Uterus (tissue), 4 donors: ENCODE data around the gene EIF4EBP2. TPM values are rescaled to one million over a fixed set of nuclear protein-coding genes. Genes with fewer than 3 reads are reported as not detected.

Experiments
- DNase-seq, 2 donors: peaks; one replicate each; pipeline ENCODE4 v3.0.0-alpha.2; 2019 to 2020
- H3K27ac ChIP-seq, 2 donors: fragments of 200-600 bp; sonication (generic); 1 replicate in 1 of 2; 2 replicates in 1 of 2; pipeline ENCODE4 v1.5.1; 2016 to 2018
- H3K27me3 ChIP-seq, 2 donors: fragments of 200-600 bp; sonication (generic); one replicate each; pipeline ENCODE4 v1.5.1; 2018 to 2019; ENCODE audit warnings: control low read depth in 1 of 2
- H3K36me3 ChIP-seq, 2 donors: fragments of 200-600 bp; sonication (generic); one replicate each; pipeline ENCODE4 v1.5.1; 2019; ENCODE audit warnings: control low read depth in 1 of 2
- H3K4me1 ChIP-seq, 2 donors: fragments of 200-600 bp; sonication (generic); one replicate each; pipeline ENCODE4 v1.5.1; 2018 to 2019; ENCODE audit warnings: control low read depth in 1 of 2
- H3K4me3 ChIP-seq, 2 donors: fragments of 200-600 bp; sonication (generic); 1 replicate in 1 of 2; 2 replicates in 1 of 2; pipeline ENCODE4 v1.5.1; 2018 to 2019; ENCODE audit warnings: mild to moderate bottlenecking in 1 of 2
- H3K9me3 ChIP-seq, 2 donors: fragments of 200-600 bp; sonication (generic); one replicate each; pipeline ENCODE4 v1.5.1; 2019; ENCODE audit warnings: control low read depth in 1 of 2
- CTCF ChIP-seq, 4 experiments: fragments of 200-600 bp in 2 of 4; fragments of 450-650 bp in 2 of 4; sonication (generic) in 2 of 4; IDR thresholded peaks; one replicate each; pipeline ENCODE4 v1.5.1; 2016 to 2019; ENCODE audit warnings: antibody characterized with exemption in 4 of 4, mild to moderate bottlenecking in 2 of 4, moderate library complexity in 1 of 4
- POLR2A ChIP-seq, 2 donors: fragments of 450-650 bp; IDR thresholded peaks; one replicate each; pipeline ENCODE4 v1.6.1; 2016; ENCODE audit warnings: antibody characterized with exemption in 2 of 2, mild to moderate bottlenecking in 1 of 2, moderate library complexity in 1 of 2
- intact Hi-C: fragments of 100-400 bp; cut with DNase I; formaldehyde crosslinking; loops from one replicate; pipeline ENCODE4 v1.15.1; 2023; ENCODE audit warnings: low total_unique reads
- total RNA-seq, 4 donors: library from RNA; depleted of rRNA in 3 of 4; stranded (reverse); fragments of >200 nt in 3 of 4; gene quantifications; one replicate each; pipeline versions ENCODE4 v1.1.0 to v1.2.4, GENCODE V29; 2014 to 2023
- donor health status: DM: yes; HTN: yes; CAD: no.

EIF4EBP2 gene
- total RNA-seq, 4 donors from 2014 or later, result 26.9 to 70.3 (median 46.3) TPM

GRCh38 chr10:70433581-70434280 lies 29.8 kb downstream of the EIF4EBP2 start:
- Histone ChIP-seq H3K27me3 (no peaks in the 10 kb centered on the region), H3K36me3 (no peaks in the 10 kb centered on the region), H3K4me3 (no peak overlapping the region), H3K27ac (no peak overlapping the region), H3K9me3 (no peaks in the 10 kb centered on the region), H3K4me1 (peaks cover 0 to 7% of the 10 kb centered on the region in 2 donors)
- TF ChIP-seq CTCF (IDR thresholded peaks at IDR 0.05) (no peak), POLR2A (IDR thresholded peaks at IDR 0.05) (no peak)
- DNase-seq, result no peak
- intact Hi-C loops, result no loop called here

DNA sequence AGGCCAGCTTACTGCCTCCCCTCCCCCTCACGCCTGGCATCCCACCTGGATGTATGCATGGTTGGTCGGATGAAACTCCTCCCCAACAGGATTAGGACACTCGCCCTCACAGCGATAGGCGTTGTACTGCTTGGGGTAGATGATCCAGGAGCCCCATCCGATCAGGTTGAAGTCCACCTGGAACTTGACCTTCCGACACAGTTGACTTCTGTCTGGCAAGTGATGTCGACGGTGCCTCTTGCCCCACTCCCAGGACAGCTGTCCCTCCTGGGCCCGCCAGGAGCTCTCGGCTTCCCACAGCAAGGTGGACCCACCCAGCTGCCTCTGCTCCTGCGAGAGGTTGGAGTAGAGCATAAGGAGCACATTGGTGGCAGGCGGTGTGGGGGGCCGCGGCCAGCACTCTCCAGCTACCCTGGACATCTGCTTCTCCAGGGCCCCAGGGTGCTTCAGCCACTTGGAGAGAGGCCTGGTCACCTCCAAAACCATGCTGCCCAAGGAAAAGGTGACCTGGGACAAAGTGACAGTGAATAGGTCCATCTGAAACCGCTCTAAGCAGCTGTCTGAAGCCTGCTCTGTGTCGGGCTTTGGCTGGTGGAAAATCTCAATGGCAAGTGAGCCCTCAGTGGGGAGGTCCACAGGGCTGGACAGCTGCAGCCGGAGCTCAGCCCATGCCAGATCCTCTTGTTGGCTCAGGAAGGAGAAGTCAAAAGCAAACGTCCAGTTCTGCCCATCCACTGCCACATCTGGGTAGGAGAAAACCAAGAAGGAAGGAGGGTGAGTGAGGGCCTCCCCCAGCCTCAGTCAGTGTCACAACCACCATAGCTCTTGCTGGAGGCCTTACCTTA lies 31.5 kb downstream of the EIF4EBP2 start:
- Histone ChIP-seq H3K4me1 (peaks cover 2 to 7% of the 10 kb centered on the region in 2 donors), H3K36me3 (no peaks in the 10 kb centered on the region), H3K4me3 (no peak overlapping the region), H3K27me3 (peaks cover 0 to 3% of the 10 kb centered on the region in 2 donors), H3K27ac (no peak overlapping the region), H3K9me3 (no peaks in the 10 kb centered on the region)
- DNase-seq, result no peak
- intact Hi-C loops, result no loop called here
- TF ChIP-seq CTCF (IDR thresholded peaks at IDR 0.05) (no peak), POLR2A (IDR thresholded peaks at IDR 0.05) (no peak)

DNA sequence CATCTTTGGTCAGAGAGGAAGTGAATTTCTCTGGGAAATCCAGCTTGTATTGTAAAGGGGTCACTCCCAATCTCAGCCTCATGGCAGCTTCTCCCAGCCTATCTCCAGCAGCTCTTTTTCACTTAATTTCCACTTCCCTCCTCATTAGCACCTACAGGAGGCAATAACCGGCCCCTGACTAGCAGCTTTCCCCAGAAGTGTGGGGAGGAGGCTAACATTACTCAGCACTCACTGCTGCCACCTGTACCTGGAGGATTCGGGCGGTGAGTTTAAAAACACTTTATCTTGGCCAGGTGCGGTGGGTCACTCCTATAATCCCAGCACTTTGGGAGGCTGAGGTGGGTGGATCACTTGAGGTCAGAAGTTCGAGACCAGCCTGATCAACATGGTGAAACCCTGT lies 33.8 kb downstream of the EIF4EBP2 start:
- intact Hi-C loops, result no loop called here
- Histone ChIP-seq H3K4me3 (no peak overlapping the region), H3K27ac (no peak overlapping the region), H3K4me1 (peaks cover 0 to 14% of the 10 kb centered on the region in 2 donors), H3K9me3 (no peaks in the 10 kb centered on the region), H3K27me3 (peaks cover 0 to 8% of the 10 kb centered on the region in 2 donors), H3K36me3 (no peaks in the 10 kb centered on the region)
- TF ChIP-seq CTCF (IDR thresholded peaks at IDR 0.05) (no peak), POLR2A (IDR thresholded peaks at IDR 0.05) (no peak)
- DNase-seq, result no peak

DNA sequence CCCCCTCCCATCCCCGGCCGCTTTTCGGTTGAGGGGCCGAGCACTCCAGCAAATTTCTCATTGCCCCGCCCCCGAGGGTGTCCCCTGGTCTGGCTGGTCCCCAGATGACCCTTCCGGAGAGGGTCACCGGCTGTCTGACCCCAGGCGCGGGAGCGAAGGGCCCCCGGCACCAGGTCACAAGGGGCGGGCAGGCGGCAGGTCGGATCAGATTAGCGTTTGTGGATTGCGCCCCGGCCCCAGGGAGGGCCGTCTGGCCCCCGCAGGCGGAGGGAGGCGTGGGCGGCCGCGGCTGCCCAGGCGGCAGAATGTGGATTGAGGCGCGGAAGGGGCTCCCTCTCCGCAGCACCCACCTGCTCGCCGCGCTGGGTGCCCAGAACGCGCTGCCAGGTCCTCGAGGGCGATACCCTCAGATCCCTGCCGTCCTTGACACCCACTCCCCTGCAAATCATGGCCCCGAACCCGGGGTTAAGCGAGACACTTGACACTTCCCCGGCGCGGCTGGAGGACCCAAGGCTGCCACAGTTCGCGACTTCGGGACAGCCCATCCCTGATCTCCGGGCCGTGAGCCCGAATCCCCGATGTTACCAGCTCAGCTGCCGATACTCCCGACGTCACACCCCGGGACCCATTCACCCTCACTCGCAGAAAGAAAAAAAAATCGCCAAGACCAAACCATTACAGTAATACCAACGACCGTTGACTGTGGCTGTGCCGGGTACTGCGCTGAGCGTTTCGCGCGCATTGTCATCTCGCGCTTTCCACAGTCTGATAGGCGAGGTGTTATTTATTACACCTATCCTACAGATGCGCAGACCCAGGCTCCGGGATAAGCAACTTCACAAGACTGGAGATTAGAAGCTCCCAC lies 36.6 kb downstream of the EIF4EBP2 start:
- no peaks in the 10 kb centered on the region for H3K36me3 ChIP-seq
- intact Hi-C loops, result no loop called here
- H3K9me3 ChIP-seq, result no peaks in the 10 kb centered on the region
- TF ChIP-seq CTCF (IDR thresholded peaks at IDR 0.05), result no peak
- no peak for TF ChIP-seq POLR2A (IDR thresholded peaks at IDR 0.05)
- peaks cover 0 to 15% of the 10 kb centered on the region in 2 donors for H3K4me1 ChIP-seq
- H3K27ac ChIP-seq, result no peak overlapping the region
- no peak for DNase-seq
- H3K27me3 ChIP-seq, result peaks cover 0 to 8% of the 10 kb centered on the region in 2 donors
- H3K4me3 ChIP-seq, result peak overlapping the region in 1 of 2 donors; percentile 8
